Breast epithelium (tissue), 3 donors: ENCODE results near the gene SDC3.

ENCODE experiments used
- POLR2AphosphoS5 ChIP-seq, 3 donors: sonication (generic); formaldehyde crosslinking; IDR thresholded peaks; one replicate each; pipeline ENCODE4 v1.6.1; 2017; ENCODE audit warnings: antibody characterized with exemption in 3 of 3
- TF ChIP-seq, protein P1 (sequence below), 3 donors: fragments of 450-650 bp; IDR thresholded peaks; one replicate each; pipeline ENCODE4 v1.5.1; 2016 to 2017; ENCODE audit warnings: antibody characterized with exemption in 3 of 3, mild to moderate bottlenecking in 3 of 3, moderate library complexity in 3 of 3

DNA sequence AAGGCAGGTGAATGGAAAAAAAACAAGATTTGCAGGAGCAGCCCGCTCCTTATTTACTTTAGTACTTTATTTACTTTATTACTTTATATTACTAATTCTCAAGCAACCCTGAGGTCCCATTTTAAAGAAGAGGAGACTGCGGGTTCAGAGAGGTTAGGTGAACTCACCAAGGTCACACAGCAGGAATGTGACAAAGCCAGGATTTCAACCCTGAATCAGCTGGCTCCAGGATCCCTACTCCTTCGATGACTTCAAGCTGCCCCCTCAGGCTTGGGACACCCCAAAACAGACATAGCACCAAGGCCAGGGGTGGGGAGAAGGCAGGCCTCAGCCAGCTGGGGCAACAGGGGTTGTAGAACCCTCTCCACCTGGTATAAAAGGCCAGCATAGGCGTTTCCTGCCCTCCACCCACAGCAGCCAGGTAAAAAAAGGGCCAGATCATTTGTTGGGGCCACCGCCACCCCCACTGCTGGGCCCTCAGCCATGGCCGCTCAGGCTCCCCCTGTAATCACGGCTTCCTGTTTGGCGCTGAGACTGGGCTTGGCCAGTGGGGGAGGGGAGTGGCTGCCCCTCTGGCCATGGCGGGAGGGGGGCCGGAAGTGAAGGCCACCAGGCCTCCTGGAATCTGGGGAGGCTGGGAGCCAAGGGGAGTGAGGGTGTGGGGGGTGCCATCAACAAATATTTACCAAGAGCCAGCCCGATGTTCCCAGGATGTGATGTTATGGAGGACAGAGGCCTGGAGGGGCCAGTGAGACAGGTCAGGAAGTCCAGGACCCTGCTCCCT is 6.6 kb downstream of the SDC3 start:
- TF ChIP-seq, protein P1, sequence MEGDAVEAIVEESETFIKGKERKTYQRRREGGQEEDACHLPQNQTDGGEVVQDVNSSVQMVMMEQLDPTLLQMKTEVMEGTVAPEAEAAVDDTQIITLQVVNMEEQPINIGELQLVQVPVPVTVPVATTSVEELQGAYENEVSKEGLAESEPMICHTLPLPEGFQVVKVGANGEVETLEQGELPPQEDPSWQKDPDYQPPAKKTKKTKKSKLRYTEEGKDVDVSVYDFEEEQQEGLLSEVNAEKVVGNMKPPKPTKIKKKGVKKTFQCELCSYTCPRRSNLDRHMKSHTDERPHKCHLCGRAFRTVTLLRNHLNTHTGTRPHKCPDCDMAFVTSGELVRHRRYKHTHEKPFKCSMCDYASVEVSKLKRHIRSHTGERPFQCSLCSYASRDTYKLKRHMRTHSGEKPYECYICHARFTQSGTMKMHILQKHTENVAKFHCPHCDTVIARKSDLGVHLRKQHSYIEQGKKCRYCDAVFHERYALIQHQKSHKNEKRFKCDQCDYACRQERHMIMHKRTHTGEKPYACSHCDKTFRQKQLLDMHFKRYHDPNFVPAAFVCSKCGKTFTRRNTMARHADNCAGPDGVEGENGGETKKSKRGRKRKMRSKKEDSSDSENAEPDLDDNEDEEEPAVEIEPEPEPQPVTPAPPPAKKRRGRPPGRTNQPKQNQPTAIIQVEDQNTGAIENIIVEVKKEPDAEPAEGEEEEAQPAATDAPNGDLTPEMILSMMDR (IDR thresholded peaks at IDR 0.05), result no peak
- TF ChIP-seq POLR2AphosphoS5 (IDR thresholded peaks at IDR 0.05), result peak in 2 of 3 donors; percentile 38 to 45
